HEK293 (cell line): Measurements from ENCODE around the gene GMDS.

Source experiments
- CTCF ChIA-PET: fragments of 350-600 bp; formaldehyde crosslinking; extraction: SDS; loops from one replicate; lab custom pipeline; 2021; ENCODE audit warnings: antibody characterized with exemption; lab: Yijun Ruan, JAX
- POLR2A ChIA-PET: fragments of 300-600 bp; formaldehyde crosslinking; extraction: SDS; loops from one replicate; lab custom pipeline; 2020; ENCODE audit warnings: antibody characterized with exemption, inconsistent platforms; lab: Yijun Ruan, JAX
- H3K27ac ChIP-seq: fragments of 200-500 bp; sonication (Bioruptor generic); 2 replicates; pipeline ENCODE4 v1.5.1; 2014; ENCODE audit warnings: low read depth, low read length, control low read depth, inconsistent platforms; ENCODE audit errors: extremely low read depth
- H3K36me3 ChIP-seq, 2 experiments: fragments of 200-500 bp in 1 of 2; sonication (Bioruptor generic) in 1 of 2; 1 replicate in 1 of 2; 2 replicates in 1 of 2; pipeline ENCODE4 v1.5.1; 2014 to 2017; ENCODE audit warnings: inconsistent platforms in 2 of 2, low read length in 2 of 2; ENCODE audit not compliant: control insufficient read depth in 2 of 2, insufficient read depth in 1 of 2
- H3K4me1 ChIP-seq: fragments of 200-500 bp; sonication (Bioruptor generic); 2 replicates; pipeline ENCODE4 v1.5.1; 2014; ENCODE audit warnings: mild to moderate bottlenecking, low read length, inconsistent platforms; ENCODE audit not compliant: control insufficient read depth, insufficient read depth
- H3K4me3 ChIP-seq: 2 replicates; pipeline ENCODE4 v1.5.1; 2011; ENCODE audit warnings: low read depth, mild to moderate bottlenecking, control low read depth, low read length, moderate library complexity
- H3K9me3 ChIP-seq: fragments of 200-500 bp; sonication (Bioruptor generic); 2 replicates; pipeline ENCODE4 v1.5.1; 2014; ENCODE audit warnings: low read depth, low read length, inconsistent platforms; ENCODE audit not compliant: control insufficient read depth, insufficient read depth
- EGR2 ChIP-seq: fragments of 450-650 bp; formaldehyde crosslinking; IDR thresholded peaks from 2 replicates; pipeline ENCODE4 v1.5.1; 2016; ENCODE audit warnings: low read depth, missing biosample characterization, missing genetic modification characterization
- KLF16 ChIP-seq: fragments of 450-650 bp; formaldehyde crosslinking; IDR thresholded peaks from 2 replicates; pipeline ENCODE4 v1.5.1; 2017; ENCODE audit warnings: missing biosample characterization, missing genetic modification characterization
- PRDM10 ChIP-seq: fragments of 450-650 bp; formaldehyde crosslinking; IDR thresholded peaks from 2 replicates; pipeline ENCODE4 v1.5.1; 2016; ENCODE audit warnings: missing biosample characterization, missing genetic modification characterization
- RBAK ChIP-seq: fragments of 450-650 bp; formaldehyde crosslinking; IDR thresholded peaks from 2 replicates; pipeline ENCODE4 v1.5.1; 2016; ENCODE audit warnings: missing biosample characterization, missing genetic modification characterization
- ZBTB48 ChIP-seq: fragments of 450-650 bp; formaldehyde crosslinking; IDR thresholded peaks from 2 replicates; pipeline ENCODE4 v1.5.1; 2016; ENCODE audit warnings: missing biosample characterization, missing genetic modification characterization
- ZFHX2 ChIP-seq: fragments of 450-650 bp; formaldehyde crosslinking; conservative IDR thresholded peaks from 2 replicates; pipeline ENCODE4 v1.5.1; 2016; ENCODE audit warnings: missing biosample characterization, missing genetic modification characterization
- ZNF132 ChIP-seq: fragments of 450-650 bp; formaldehyde crosslinking; IDR thresholded peaks from 2 replicates; pipeline ENCODE4 v1.5.1; 2017; ENCODE audit warnings: missing biosample characterization, missing genetic modification characterization, borderline replicate concordance
- ZNF2 ChIP-seq: fragments of 450-650 bp; formaldehyde crosslinking; IDR thresholded peaks from 2 replicates; pipeline ENCODE4 v1.5.1; 2016; ENCODE audit warnings: missing biosample characterization, missing genetic modification characterization
- ZNF223 ChIP-seq: fragments of 450-650 bp; formaldehyde crosslinking; IDR thresholded peaks from 2 replicates; pipeline ENCODE4 v1.5.1; 2016; ENCODE audit warnings: missing biosample characterization, missing genetic modification characterization
- ZNF391 ChIP-seq: fragments of 450-650 bp; formaldehyde crosslinking; IDR thresholded peaks from 2 replicates; pipeline ENCODE4 v1.5.1; 2016; ENCODE audit warnings: low read depth, missing biosample characterization, missing genetic modification characterization, borderline replicate concordance
- ZNF394 ChIP-seq: fragments of 450-650 bp; formaldehyde crosslinking; IDR thresholded peaks from 2 replicates; pipeline ENCODE4 v1.5.1; 2016; ENCODE audit warnings: missing biosample characterization, missing genetic modification characterization, mild to moderate bottlenecking, moderate library complexity, borderline replicate concordance
- ZNF398 ChIP-seq: fragments of 450-650 bp; formaldehyde crosslinking; IDR thresholded peaks from 2 replicates; pipeline ENCODE4 v1.5.1; 2017; ENCODE audit warnings: missing biosample characterization, missing genetic modification characterization
- ZNF423 ChIP-seq: fragments of 450-650 bp; formaldehyde crosslinking; IDR thresholded peaks from 2 replicates; pipeline ENCODE4 v1.5.1; 2016; ENCODE audit warnings: missing biosample characterization, missing genetic modification characterization
- ZNF544 ChIP-seq: fragments of 450-650 bp; formaldehyde crosslinking; IDR thresholded peaks from 2 replicates; pipeline ENCODE4 v1.5.0; 2017; ENCODE audit warnings: missing biosample characterization, missing genetic modification characterization
- ZNF549 ChIP-seq: fragments of 450-650 bp; IDR thresholded peaks from 2 replicates; pipeline ENCODE4 v1.5.1; 2018; ENCODE audit warnings: missing biosample characterization, missing genetic modification characterization, mild to moderate bottlenecking, inconsistent platforms, moderate library complexity
- ZNF555 ChIP-seq: fragments of 450-650 bp; formaldehyde crosslinking; conservative IDR thresholded peaks from 2 replicates; pipeline ENCODE4 v1.5.1; 2017; ENCODE audit warnings: missing biosample characterization, mild to moderate bottlenecking, missing genetic modification characterization, inconsistent platforms
- ZNF560 ChIP-seq: fragments of 450-650 bp; formaldehyde crosslinking; IDR thresholded peaks from 2 replicates; pipeline ENCODE4 v1.5.1; 2017; ENCODE audit warnings: missing biosample characterization, missing genetic modification characterization, borderline replicate concordance
- ZNF600 ChIP-seq: fragments of 450-650 bp; formaldehyde crosslinking; IDR thresholded peaks from 2 replicates; pipeline ENCODE4 v1.5.1; 2016; ENCODE audit warnings: missing biosample characterization, missing genetic modification characterization
- ZNF621 ChIP-seq: fragments of 450-650 bp; formaldehyde crosslinking; IDR thresholded peaks from 2 replicates; pipeline ENCODE4 v1.5.1; 2017; ENCODE audit warnings: missing biosample characterization, missing genetic modification characterization
- ZNF677 ChIP-seq: fragments of 450-650 bp; IDR thresholded peaks from 2 replicates; pipeline ENCODE4 v1.5.0; 2018; ENCODE audit warnings: missing biosample characterization, mild to moderate bottlenecking, missing genetic modification characterization, moderate library complexity
- ZNF692 ChIP-seq: fragments of 450-650 bp; formaldehyde crosslinking; IDR thresholded peaks from 2 replicates; pipeline ENCODE4 v1.5.1; 2016; ENCODE audit warnings: missing biosample characterization, missing genetic modification characterization
- ZNF76 ChIP-seq: fragments of 450-650 bp; formaldehyde crosslinking; IDR thresholded peaks from 2 replicates; pipeline ENCODE4; 2016; ENCODE audit warnings: low read depth, missing biosample characterization, missing genetic modification characterization, borderline replicate concordance
- ZSCAN18 ChIP-seq: fragments of 450-650 bp; formaldehyde crosslinking; IDR thresholded peaks from 2 replicates; pipeline ENCODE4 v1.5.1; 2016; ENCODE audit warnings: missing biosample characterization, missing genetic modification characterization
- TF ChIP-seq, protein P1 (sequence below): fragments of 450-650 bp; formaldehyde crosslinking; IDR thresholded peaks from 2 replicates; pipeline ENCODE4; 2016; ENCODE audit warnings: missing biosample characterization, missing genetic modification characterization
- TF ChIP-seq, protein P2 (sequence below): fragments of 450-650 bp; formaldehyde crosslinking; IDR thresholded peaks from 2 replicates; pipeline ENCODE4 v1.5.1; 2016; ENCODE audit warnings: missing biosample characterization, missing genetic modification characterization, low read depth

GMDS gene

GRCh38 chr6:2245877-2246863 is 765 bp upstream of the GMDS start:
- ChIA-PET CTCF (interaction anchor here (0.6 to 0.8 kb wide), 8 partner anchors 9 to 1177 kb away, joined by 3 to 5 read pairs (median 3); no protein-coding TSS in a partner anchor), POLR2A (no interaction called here)
- Histone ChIP-seq H3K4me3 (peak overlapping the region; percentile 79), H3K36me3 (peaks cover 0 to 5% of the 10 kb centered on the region in 2 experiments; a peak in 1 of 3 replicates), H3K9me3 (no peaks in the 10 kb centered on the region), H3K4me1 (peaks cover 4% of the 10 kb centered on the region; the same call in 1 of the 2 replicates), H3K27ac (peak overlapping the region; percentile 60; the same call in 1 of the 2 replicates)
- no peak for TF ChIP-seq ZNF132
- TF ChIP-seq ZNF398 = no peak
- TF ChIP-seq, protein P1, sequence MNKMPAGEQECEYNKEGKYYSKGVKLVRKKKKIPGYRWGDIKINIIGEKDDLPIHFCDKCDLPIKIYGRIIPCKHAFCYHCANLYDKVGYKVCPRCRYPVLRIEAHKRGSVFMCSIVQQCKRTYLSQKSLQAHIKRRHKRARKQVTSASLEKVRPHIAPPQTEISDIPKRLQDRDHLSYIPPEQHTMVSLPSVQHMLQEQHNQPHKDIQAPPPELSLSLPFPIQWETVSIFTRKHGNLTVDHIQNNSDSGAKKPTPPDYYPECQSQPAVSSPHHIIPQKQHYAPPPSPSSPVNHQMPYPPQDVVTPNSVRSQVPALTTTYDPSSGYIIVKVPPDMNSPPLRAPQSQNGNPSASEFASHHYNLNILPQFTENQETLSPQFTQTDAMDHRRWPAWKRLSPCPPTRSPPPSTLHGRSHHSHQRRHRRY (tag by site-specific recombination) = no peak
- TF ChIP-seq ZNF423 (tag by site-specific recombination) = no peak
- no peak for TF ChIP-seq ZFHX2 (tag by site-specific recombination)
- no peak; the same call in 1 of the 2 replicates for TF ChIP-seq ZNF394 (tag by site-specific recombination)
- no peak for TF ChIP-seq ZSCAN18 (tag by site-specific recombination)
- TF ChIP-seq EGR2 (tag by site-specific recombination) = no peak
- no peak for TF ChIP-seq ZNF223
- 0 out of 2 replicates have a peak, but pooled peaks have one; percentile 15 for TF ChIP-seq ZNF692 (tag by site-specific recombination)
- no peak for TF ChIP-seq ZBTB48
- TF ChIP-seq ZNF560 (tag by site-specific recombination) = no peak
- TF ChIP-seq ZNF2 = no peak
- TF ChIP-seq ZNF621 (tag by site-specific recombination) = no peak
- TF ChIP-seq PRDM10 (tag by site-specific recombination) = no peak
- no peak for TF ChIP-seq KLF16
- TF ChIP-seq ZNF555 (tag by site-specific recombination) = no peak
- no peak for TF ChIP-seq ZNF544 (tag by site-specific recombination)
- TF ChIP-seq, protein P2, sequence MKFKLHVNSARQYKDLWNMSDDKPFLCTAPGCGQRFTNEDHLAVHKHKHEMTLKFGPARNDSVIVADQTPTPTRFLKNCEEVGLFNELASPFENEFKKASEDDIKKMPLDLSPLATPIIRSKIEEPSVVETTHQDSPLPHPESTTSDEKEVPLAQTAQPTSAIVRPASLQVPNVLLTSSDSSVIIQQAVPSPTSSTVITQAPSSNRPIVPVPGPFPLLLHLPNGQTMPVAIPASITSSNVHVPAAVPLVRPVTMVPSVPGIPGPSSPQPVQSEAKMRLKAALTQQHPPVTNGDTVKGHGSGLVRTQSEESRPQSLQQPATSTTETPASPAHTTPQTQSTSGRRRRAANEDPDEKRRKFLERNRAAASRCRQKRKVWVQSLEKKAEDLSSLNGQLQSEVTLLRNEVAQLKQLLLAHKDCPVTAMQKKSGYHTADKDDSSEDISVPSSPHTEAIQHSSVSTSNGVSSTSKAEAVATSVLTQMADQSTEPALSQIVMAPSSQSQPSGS = no peak
- TF ChIP-seq ZNF549 = no peak
- 0 out of 2 replicates have a peak, but pooled peaks have one; percentile 42 for TF ChIP-seq ZNF76
- no peak for TF ChIP-seq ZNF391 (tag by site-specific recombination)
- no peak; the same call in 1 of the 2 replicates for TF ChIP-seq ZNF600
- TF ChIP-seq ZNF677 (tag by site-specific recombination) = no peak
- no peak for TF ChIP-seq RBAK (tag by site-specific recombination)
